Naive B cell (primary cell): ENCODE results near the gene PICK1. TPM values are rescaled to one million over a fixed set of nuclear protein-coding genes. Genes with fewer than 3 reads are reported as not detected.

Source experiments
- ATAC-seq, 2 donors: fragments of 150-1000 bp; cut with Tn5 transposase; 2 replicates each; pipeline ENCODE4 v1.10.0; 2021; ENCODE audit warnings: low read depth in 2 of 2, mild to moderate bottlenecking in 2 of 2, moderate library complexity in 2 of 2
- DNase-seq: peaks from one replicate; pipeline ENCODE4 v3.0.0; 2022
- H3K27ac Mint-ChIP-seq, 6 donors: one replicate each; pipeline ENCODE4 v1.8.0; 2020 to 2022; ENCODE audit warnings: mild to moderate bottlenecking in 6 of 6, mixed read lengths in 6 of 6, moderate library complexity in 5 of 6, inconsistent platforms in 2 of 6
- H3K27me3 Mint-ChIP-seq, 3 donors: one replicate each; pipeline ENCODE4 v1.8.0; 2021 to 2022; ENCODE audit warnings: mixed read lengths in 3 of 3, mild to moderate bottlenecking in 1 of 3
- H3K36me3 Mint-ChIP-seq, 2 donors: one replicate each; pipeline ENCODE4 v1.8.0; 2020 to 2022; ENCODE audit warnings: mixed read lengths in 2 of 2, inconsistent platforms in 1 of 2, mild to moderate bottlenecking in 1 of 2
- H3K4me1 Mint-ChIP-seq, 3 donors: one replicate each; pipeline ENCODE4 v1.8.0; 2020 to 2022; ENCODE audit warnings: mixed read lengths in 3 of 3, inconsistent platforms in 1 of 3, mild to moderate bottlenecking in 1 of 3, moderate library complexity in 1 of 3
- H3K4me3 Mint-ChIP-seq, 8 donors: one replicate each; pipeline ENCODE4 v1.8.0; 2020 to 2022; ENCODE audit warnings: mild to moderate bottlenecking in 8 of 8, mixed read lengths in 8 of 8, moderate library complexity in 8 of 8, inconsistent platforms in 2 of 8
- H3K9me3 Mint-ChIP-seq, 7 donors: one replicate each; pipeline ENCODE4 v1.8.0; 2020 to 2022; ENCODE audit warnings: mixed read lengths in 7 of 7, mild to moderate bottlenecking in 5 of 7, inconsistent platforms in 2 of 7, moderate library complexity in 1 of 7
- polyA plus RNA-seq, 6 donors: library from polyadenylated mRNA; unstranded; fragments of 300-500 nt; fragmentation: Illumina TruSeq; gene quantifications; one replicate each; pipeline ENCODE4 v1.2.3, GENCODE V29; 2021; ENCODE audit warnings: low read depth in 6 of 6

Gene PICK1
- polyA plus RNA-seq, 6 donors from 2014 or later, result 2.6 to 9.7 (median 9.3) TPM

- Mint-ChIP-seq H3K27me3 (no peaks in the 10 kb centered on the region), H3K4me3 (no peak overlapping the region), H3K4me1 (no peaks in the 10 kb centered on the region), H3K27ac (peak overlapping the region in 1 of 6 donors; percentile 63), H3K36me3 (no peaks in the 10 kb centered on the region), H3K9me3 (no peaks in the 10 kb centered on the region)
- DNase-seq (no peak), ATAC-seq (no peak)
These were observed 63.3 kb downstream of the PICK1 start for GRCh38 chr22:38120359-38121110.

GRCh38 chr22:38122616-38123015 lies 65.4 kb downstream of the PICK1 start:
- Mint-ChIP-seq H3K4me1 (no peaks in the 10 kb centered on the region), H3K4me3 (no peak overlapping the region), H3K36me3 (peaks cover 0 to 12% of the 10 kb centered on the region in 2 donors), H3K27ac (no peak overlapping the region), H3K9me3 (no peaks in the 10 kb centered on the region), H3K27me3 (no peaks in the 10 kb centered on the region)
- DNase-seq (no peak), ATAC-seq (no peak)

GRCh38 chr22:38124236-38124974 lies 67.2 kb downstream of the PICK1 start:
- ATAC-seq, result no peak
- no peaks in the 10 kb centered on the region for H3K27me3 Mint-ChIP-seq

GRCh38 chr22:38125038-38125610 lies 67.9 kb downstream of the PICK1 start:
- peak overlapping the region in 1 of 8 donors; percentile 66 for H3K4me3 Mint-ChIP-seq
- peak overlapping the region in 1 of 6 donors; percentile 33 for H3K27ac Mint-ChIP-seq
- peaks cover 0 to 12% of the 10 kb centered on the region in 2 donors for H3K36me3 Mint-ChIP-seq
- no peak for ATAC-seq
- no peaks in the 10 kb centered on the region for H3K9me3 Mint-ChIP-seq
- H3K4me1 Mint-ChIP-seq, result no peaks in the 10 kb centered on the region
- H3K27me3 Mint-ChIP-seq, result no peaks in the 10 kb centered on the region
- no peak for DNase-seq

More at GRCh38 chr22:38124236-38124974, 67.2 kb downstream of the PICK1 start:
- Mint-ChIP-seq H3K9me3 (no peaks in the 10 kb centered on the region), H3K27ac (no peak overlapping the region), H3K4me3 (no peak overlapping the region), H3K4me1 (no peaks in the 10 kb centered on the region), H3K36me3 (peaks cover 0 to 12% of the 10 kb centered on the region in 2 donors)
- DNase-seq, result no peak

Other genes with a start within 250 kb of the PICK1 start
- gene GCAT, start 249.5 kb upstream of the PICK1 start, polyA plus RNA-seq, result not detected
- gene GALR3, start 234.0 kb upstream of the PICK1 start, polyA plus RNA-seq, result not detected
- 10 to 100 TPM in 4 of 6 donors, 1 to 10 TPM in 2; 2.6 to 19.3 (median 14.4) TPM for gene ANKRD54, start 213.1 kb upstream of the PICK1 start, polyA plus RNA-seq
- 100 to 1,000 TPM; 260 to 316 (median 300) TPM for gene EIF3L, start 208.0 kb upstream of the PICK1 start, polyA plus RNA-seq
- gene MICALL1, start 151.1 kb upstream of the PICK1 start, polyA plus RNA-seq, result 1 to 10 TPM; 2.6 to 8.0 (median 3.1) TPM
- not detected for gene C22orf23, start 103.8 kb upstream of the PICK1 start, polyA plus RNA-seq
- gene POLR2F, start 103.7 kb upstream of the PICK1 start, polyA plus RNA-seq, result 100 to 1,000 TPM; 113 to 131 (median 123) TPM
- gene SOX10, start 72.8 kb upstream of the PICK1 start, polyA plus RNA-seq, result not detected
- gene SLC16A8, start 26.8 kb downstream of the PICK1 start, polyA plus RNA-seq, result not detected
- gene BAIAP2L2, start 53.3 kb downstream of the PICK1 start, polyA plus RNA-seq, result not detected
- gene PLA2G6, start 124.4 kb downstream of the PICK1 start, polyA plus RNA-seq, result 1 to 10 TPM in 5 of 6 donors, not detected in 1; 2.7 to 7.6 (median 3.9) TPM
- 1 to 10 TPM in 5 of 6 donors, not detected in 1; 1.0 to 2.9 (median 1.6) TPM for gene MAFF, start 144.6 kb downstream of the PICK1 start, polyA plus RNA-seq
- gene TMEM184B, start 215.6 kb downstream of the PICK1 start, polyA plus RNA-seq, result 1 to 10 TPM in 5 of 6 donors, not detected in 1; 1.8 to 5.9 (median 4.1) TPM